Trophoblast cell (in vitro differentiated cells and primary cell): Measurements from ENCODE around the gene CRYBG1.

ENCODE experiments used
- DNase-seq, 2 donors: peaks; one replicate each; pipeline ENCODE4 v3.0.0-alpha.2; 2016
- H2AFZ ChIP-seq: 2 replicates; pipeline ENCODE4 v1.6.1; 2013; ENCODE audit warnings: low read length, moderate library complexity, mild to moderate bottlenecking; ENCODE audit not compliant: insufficient read depth, poor library complexity
- H2AK5ac ChIP-seq: 2 replicates; pipeline ENCODE4 v1.6.1; 2013; ENCODE audit warnings: mild to moderate bottlenecking, low read length
- H2BK120ac ChIP-seq: 2 replicates; pipeline ENCODE4 v1.6.1; 2013; ENCODE audit warnings: low read length, mild to moderate bottlenecking, moderate library complexity; ENCODE audit not compliant: insufficient read depth, poor library complexity
- H2BK12ac ChIP-seq: 2 replicates; pipeline ENCODE4 v1.6.1; 2013; ENCODE audit warnings: mild to moderate bottlenecking, low read length, moderate library complexity
- H2BK5ac ChIP-seq: 2 replicates; pipeline ENCODE4 v1.6.1; 2013; ENCODE audit warnings: low read length, low read depth, moderate library complexity, mild to moderate bottlenecking; ENCODE audit not compliant: poor library complexity
- H3K14ac ChIP-seq: 2 replicates; pipeline ENCODE4 v1.6.1; 2013; ENCODE audit warnings: mild to moderate bottlenecking, low read length
- H3K18ac ChIP-seq: 2 replicates; pipeline ENCODE4 v1.6.1; 2013; ENCODE audit warnings: mild to moderate bottlenecking, low read length
- H3K23ac ChIP-seq: 2 replicates; pipeline ENCODE4 v1.6.1; 2013; ENCODE audit warnings: low read length
- H3K27ac ChIP-seq: 2 replicates; pipeline ENCODE4 v1.5.1; 2013; ENCODE audit warnings: low read depth, mild to moderate bottlenecking, inconsistent platforms, low read length, moderate library complexity
- H3K27me3 ChIP-seq: 2 replicates; pipeline ENCODE4 v1.6.1; 2013; ENCODE audit warnings: inconsistent platforms, mild to moderate bottlenecking, low read length, moderate library complexity; ENCODE audit not compliant: insufficient read depth
- H3K36me3 ChIP-seq, 2 experiments: 1 replicate in 1 of 2; 2 replicates in 1 of 2; pipeline ENCODE4 v1.6.1; 2013; ENCODE audit warnings: low read length in 2 of 2, mild to moderate bottlenecking in 2 of 2, moderate library complexity in 1 of 2; ENCODE audit not compliant: insufficient read depth in 2 of 2, control insufficient read depth in 1 of 2
- H3K4ac ChIP-seq: 2 replicates; pipeline ENCODE4 v1.6.1; 2013; ENCODE audit warnings: low read depth, mild to moderate bottlenecking, low read length, moderate library complexity
- H3K4me1 ChIP-seq, 2 experiments: 1 replicate in 1 of 2; 2 replicates in 1 of 2; pipeline ENCODE4 v1.6.1; 2013; ENCODE audit warnings: low read length in 2 of 2, mild to moderate bottlenecking in 2 of 2, moderate library complexity in 1 of 2; ENCODE audit not compliant: insufficient read depth in 2 of 2, control insufficient read depth in 1 of 2
- H3K4me2 ChIP-seq: 2 replicates; pipeline ENCODE4 v1.6.1; 2013; ENCODE audit warnings: inconsistent platforms, mild to moderate bottlenecking, low read length, moderate library complexity
- H3K4me3 ChIP-seq: 2 replicates; pipeline ENCODE4 v1.5.1; 2013; ENCODE audit warnings: mild to moderate bottlenecking, low read depth, low read length, inconsistent platforms
- H3K79me1 ChIP-seq: one replicate; pipeline ENCODE4 v1.6.1; 2013; ENCODE audit warnings: low read length
- H3K79me2 ChIP-seq: 2 replicates; pipeline ENCODE4 v1.6.1; 2013; ENCODE audit warnings: low read length, mild to moderate bottlenecking; ENCODE audit not compliant: control insufficient read depth, insufficient read depth, poor library complexity
- H3K9ac ChIP-seq: 2 replicates; pipeline ENCODE4 v1.6.1; 2013; ENCODE audit warnings: mild to moderate bottlenecking, low read length
- H3K9me3 ChIP-seq: 2 replicates; pipeline ENCODE4 v1.6.1; 2013; ENCODE audit warnings: low read depth, mild to moderate bottlenecking, control low read depth, inconsistent platforms, low read length; ENCODE audit not compliant: insufficient read depth
- H4K12ac ChIP-seq: 2 replicates; pipeline ENCODE4 v1.6.1; 2013; ENCODE audit warnings: low read depth, mild to moderate bottlenecking, low read length, moderate library complexity
- H4K8ac ChIP-seq: 2 replicates; pipeline ENCODE4 v1.6.1; 2013; ENCODE audit warnings: low read depth, mild to moderate bottlenecking, low read length, moderate library complexity
- H4K91ac ChIP-seq: one replicate; pipeline ENCODE4 v1.6.1; 2013; ENCODE audit warnings: low read depth, mild to moderate bottlenecking, low read length, moderate library complexity
- WGBS: extraction: QIAGEN DNeasy Blood & Tissue Kit; methylation state at CpG from one replicate; pipeline ENCODE4 v1.1.7; 2013; ENCODE audit warnings: missing lambda C conversion rate; ENCODE audit not compliant: insufficient read length, insufficient coverage; ENCODE audit errors: extremely low coverage; 5-methylcytosine and 5-hydroxymethylcytosine counted together

The CRYBG1 gene

GRCh38 chr6:106539936-106540335, 179.4 kb downstream of the CRYBG1 start:
- Histone ChIP-seq H3K4me1 (peaks cover 1 to 2% of the 10 kb centered on the region in 2 experiments), H3K14ac (no peak overlapping the region)
- WGBS: no CpG with 5 or more reads among the region's 9 CpGs

GRCh38 chr6:106540432-106540831, 179.9 kb downstream of the CRYBG1 start:
- Histone ChIP-seq H4K91ac (no peak overlapping the region), H3K27ac (no peak overlapping the region), H2AFZ (no peak overlapping the region), H4K12ac (no peak overlapping the region), H2BK12ac (no peak overlapping the region), H3K4ac (no peak overlapping the region), H2BK5ac (no peak overlapping the region), H3K4me2 (no peak overlapping the region), H3K4me3 (no peak overlapping the region), H2AK5ac (no peak overlapping the region), H3K9ac (no peak overlapping the region), H3K27me3 (no peaks in the 10 kb centered on the region), H3K4me1 (peaks cover 1 to 2% of the 10 kb centered on the region in 2 experiments), H3K23ac (no peak overlapping the region), H3K79me1 (no peaks in the 10 kb centered on the region), H4K8ac (no peak overlapping the region), H3K14ac (no peak overlapping the region), H3K18ac (no peak overlapping the region), H3K36me3 (no peaks in the 10 kb centered on the region), H3K9me3 (no peaks in the 10 kb centered on the region), H3K79me2 (no peaks in the 10 kb centered on the region), H2BK120ac (no peak overlapping the region)
- peak in 1 of 2 donors; percentile 39 for DNase-seq

More at GRCh38 chr6:106539936-106540335, 179.4 kb downstream of the CRYBG1 start:
- peak overlapping the region; percentile 66 for H4K8ac ChIP-seq
- no peaks in the 10 kb centered on the region for H3K79me2 ChIP-seq
- no peak overlapping the region for H3K4ac ChIP-seq
- H2BK5ac ChIP-seq: no peak overlapping the region
- no peak overlapping the region for H4K12ac ChIP-seq
- H4K91ac ChIP-seq: no peak overlapping the region
- H3K27ac ChIP-seq: no peak overlapping the region
- no peak overlapping the region for H3K23ac ChIP-seq
- no peaks in the 10 kb centered on the region for H3K36me3 ChIP-seq
- H3K27me3 ChIP-seq: no peaks in the 10 kb centered on the region
- H2AFZ ChIP-seq: peak overlapping the region; percentile 52
- H2BK120ac ChIP-seq: peak overlapping the region; percentile 50
- DNase-seq: no peak
- H3K9me3 ChIP-seq: no peaks in the 10 kb centered on the region
- no peak overlapping the region for H3K9ac ChIP-seq
- H2BK12ac ChIP-seq: peak overlapping the region; percentile 2
- H3K79me1 ChIP-seq: no peaks in the 10 kb centered on the region
- H2AK5ac ChIP-seq: peak overlapping the region; percentile 41
- H3K4me2 ChIP-seq: no peak overlapping the region
- peak overlapping the region; percentile 61 for H3K18ac ChIP-seq
- no peak overlapping the region for H3K4me3 ChIP-seq

- Histone ChIP-seq H3K79me2 (no peaks in the 10 kb centered on the region), H3K14ac (no peak overlapping the region), H2BK120ac (no peak overlapping the region), H3K4me1 (peaks cover 1 to 2% of the 10 kb centered on the region in 2 experiments), H3K36me3 (no peaks in the 10 kb centered on the region), H3K18ac (no peak overlapping the region), H3K4me3 (no peak overlapping the region), H4K91ac (no peak overlapping the region), H3K4ac (no peak overlapping the region), H4K8ac (no peak overlapping the region), H4K12ac (no peak overlapping the region), H2AFZ (no peak overlapping the region), H2AK5ac (no peak overlapping the region), H3K27ac (no peak overlapping the region), H2BK5ac (no peak overlapping the region), H3K9ac (no peak overlapping the region), H3K9me3 (no peaks in the 10 kb centered on the region), H2BK12ac (no peak overlapping the region), H3K79me1 (no peaks in the 10 kb centered on the region), H3K27me3 (no peaks in the 10 kb centered on the region), H3K4me2 (no peak overlapping the region), H3K23ac (no peak overlapping the region)
- DNase-seq: peak; percentile 48 to 72
- no CpG with 5 or more reads among the region's 6 CpGs for WGBS
Observed at GRCh38 chr6:106540907-106541306, 180.4 kb downstream of the CRYBG1 start.

GRCh38 chr6:106546261-106546690, 185.8 kb downstream of the CRYBG1 start:
- Histone ChIP-seq H2BK12ac (no peak overlapping the region), H4K8ac (no peak overlapping the region), H3K79me1 (no peaks in the 10 kb centered on the region)

More at GRCh38 chr6:106546261-106546690, 185.8 kb downstream of the CRYBG1 start:
- H3K23ac ChIP-seq: no peak overlapping the region
- H2AFZ ChIP-seq: no peak overlapping the region
- H3K4me2 ChIP-seq: no peak overlapping the region
- H3K79me2 ChIP-seq: no peaks in the 10 kb centered on the region
- WGBS: no CpG with 5 or more reads among the region's 2 CpGs
- no peaks in the 10 kb centered on the region for H3K27me3 ChIP-seq
- H3K4me1 ChIP-seq: peaks cover 2% of the 10 kb centered on the region in 2 experiments
- H3K18ac ChIP-seq: no peak overlapping the region
- H2AK5ac ChIP-seq: no peak overlapping the region
- H3K9me3 ChIP-seq: no peaks in the 10 kb centered on the region
- H2BK5ac ChIP-seq: no peak overlapping the region
- H3K27ac ChIP-seq: no peak overlapping the region
- no peak overlapping the region for H4K91ac ChIP-seq
- no peak overlapping the region for H3K4me3 ChIP-seq
- no peak overlapping the region for H3K4ac ChIP-seq
- DNase-seq: no peak
- no peak overlapping the region for H3K14ac ChIP-seq
- H3K36me3 ChIP-seq: no peaks in the 10 kb centered on the region
- H4K12ac ChIP-seq: no peak overlapping the region
- no peak overlapping the region for H2BK120ac ChIP-seq
- H3K9ac ChIP-seq: no peak overlapping the region
